HepG2 (cell line): Measurements from ENCODE around the gene NUP93. TPM values are rescaled to one million over a fixed set of nuclear protein-coding genes. Genes with fewer than 3 reads are reported as not detected.

Source experiments
- ATAC-seq: fragments of 200-7000 bp; cut with Tn5 transposase; 3 replicates; pipeline ENCODE4 v1.9.1; 2020; ENCODE audit warnings: mild to moderate bottlenecking, moderate library complexity
- BruUV-seq: library from RNA; stranded (reverse); fragments of 400-500 nt; replicated peaks from 2 replicates; lab custom pipeline; 2021; lab: Mats Ljungman, UMichigan
- CTCF ChIA-PET: fragments of 300-600 bp; formaldehyde crosslinking; extraction: SDS; loops from one replicate; lab custom pipeline; 2021; ENCODE audit warnings: low total read pairs, inconsistent platforms, low intra/inter-chr PET ratio; lab: Yijun Ruan, JAX
- POLR2A ChIA-PET: fragments of 350-600 bp; sonication (Branson Sonifier 250); formaldehyde crosslinking; loops from one replicate; lab custom pipeline; 2020; ENCODE audit warnings: antibody characterized with exemption, inconsistent platforms; lab: Yijun Ruan, JAX
- DNase-seq: peaks from one replicate; pipeline ENCODE4 v3.0.0-alpha.2; 2015; ENCODE audit warnings: low spot score
- FAIRE-seq: peaks from 3 replicates; lab custom pipeline; 2011; peaks lifted over from hg19 to GRCh38; lab: Jason Lieb, UNC
- H2AFZ ChIP-seq: one replicate; pipeline ENCODE4 v1.6.1; 2011; ENCODE audit warnings: low read length, inconsistent platforms
- H3K27ac ChIP-seq: fragments of 300-600 bp; 3 replicates; pipeline ENCODE4 v1.8.0; 2011; ENCODE audit warnings: mixed run types, mild to moderate bottlenecking, mixed read lengths, low read length, inconsistent platforms; ENCODE audit not compliant: insufficient read depth; ENCODE audit errors: extremely low read length
- H3K27me3 ChIP-seq, 2 experiments: fragments of 200-600 bp in 1 of 2; 2 replicates in 1 of 2; 3 replicates in 1 of 2; pipeline versions ENCODE4 v1.6.0 to v1.8.0; 2011; ENCODE audit warnings: low read length in 2 of 2, mild to moderate bottlenecking in 2 of 2, moderate library complexity in 2 of 2, inconsistent platforms in 1 of 2; ENCODE audit not compliant: insufficient read depth in 2 of 2, control insufficient read depth in 1 of 2
- H3K36me3 ChIP-seq, 2 experiments: fragments of 200-600 bp in 1 of 2; replicated peaks in 1 of 2; 2 replicates in 1 of 2; 3 replicates in 1 of 2; pipeline versions ENCODE4 v1.5.1 to v1.8.0; 2011; ENCODE audit warnings: low read length in 2 of 2, inconsistent platforms in 1 of 2; ENCODE audit not compliant: insufficient read depth in 2 of 2, control insufficient read depth in 1 of 2
- H3K4me1 ChIP-seq: 2 replicates; pipeline ENCODE4 v1.5.1; 2012; ENCODE audit warnings: low read length, inconsistent platforms; ENCODE audit not compliant: insufficient read depth
- H3K4me2 ChIP-seq: 2 replicates; pipeline ENCODE4 v1.6.0; 2011; ENCODE audit warnings: low read depth, low read length, inconsistent platforms
- H3K4me3 ChIP-seq, 3 experiments: fragments of 200-600 bp in 1 of 3; sonication (generic), shearing (Covaris generic) in 1 of 3; replicated peaks in 1 of 3; 2 replicates each; pipeline ENCODE4 v1.5.1; 2011 to 2016; ENCODE audit warnings: low read length in 3 of 3, inconsistent platforms in 2 of 3, low read depth in 2 of 3, mild to moderate bottlenecking in 2 of 3, control low read depth in 1 of 3, mixed read lengths in 1 of 3; ENCODE audit not compliant: insufficient read depth in 1 of 3
- H3K79me2 ChIP-seq: one replicate; pipeline ENCODE4 v1.6.1; 2011; ENCODE audit warnings: low read length, inconsistent platforms; ENCODE audit not compliant: insufficient read depth
- H3K9ac ChIP-seq: 2 replicates; pipeline ENCODE4 v1.6.0; 2011; ENCODE audit warnings: mild to moderate bottlenecking, low read depth, low read length, inconsistent platforms; ENCODE audit not compliant: insufficient read depth
- H3K9me3 ChIP-seq: 2 replicates; pipeline ENCODE4 v1.5.1; 2012; ENCODE audit warnings: mild to moderate bottlenecking, low read length
- H4K20me1 ChIP-seq: 2 replicates; pipeline ENCODE4 v1.6.0; 2011; ENCODE audit warnings: inconsistent platforms, mild to moderate bottlenecking, low read length, moderate library complexity; ENCODE audit not compliant: insufficient read depth
- CBX2 ChIP-seq, 2 experiments: fragments of 200-600 bp in 1 of 2; sonication (generic); formaldehyde crosslinking in 1 of 2; IDR thresholded peaks; 2 replicates each; pipeline versions ENCODE4 v1.7.0 to v1.8.1; 2018 to 2022; ENCODE audit warnings: low read depth in 2 of 2, low read length in 1 of 2, mild to moderate bottlenecking in 1 of 2, missing genetic modification reagents in 1 of 2
- FOXO1 ChIP-seq: sonication (generic); formaldehyde crosslinking; IDR thresholded peaks from 2 replicates; pipeline ENCODE4 v1.4.0; 2020; ENCODE audit warnings: missing genetic modification reagents
- JUN ChIP-seq: sonication (generic); formaldehyde crosslinking; IDR thresholded peaks from 2 replicates; pipeline ENCODE4 v1.4.0; 2020; ENCODE audit warnings: mild to moderate bottlenecking, missing genetic modification reagents
- RORA ChIP-seq: sonication (generic); formaldehyde crosslinking; IDR thresholded peaks from 2 replicates; pipeline ENCODE4 v1.5.0; 2020; ENCODE audit warnings: mild to moderate bottlenecking, missing genetic modification reagents, moderate library complexity
- SALL1 ChIP-seq: sonication (generic); formaldehyde crosslinking; IDR thresholded peaks from 2 replicates; pipeline ENCODE4 v1.8.0; 2022; ENCODE audit warnings: mild to moderate bottlenecking, missing genetic modification reagents
- ZKSCAN8 ChIP-seq: IDR thresholded peaks from 2 replicates; pipeline ENCODE4 v1.6.1; 2016; ENCODE audit warnings: borderline replicate concordance, missing genetic modification reagents, missing compliant biosample characterization
- ZNF605 ChIP-seq: sonication (generic); formaldehyde crosslinking; IDR thresholded peaks from 2 replicates; pipeline ENCODE4 v1.8.0; 2022; ENCODE audit warnings: mild to moderate bottlenecking, missing genetic modification reagents
- ZNF709 ChIP-seq: sonication (generic); formaldehyde crosslinking; IDR thresholded peaks from 2 replicates; pipeline ENCODE4 v1.5.0; 2020; ENCODE audit warnings: mild to moderate bottlenecking, missing genetic modification reagents
- WGBS: methylation state at CpG from one replicate; pipeline ENCODE4 v1.1.6; 2017; ENCODE audit warnings: low lambda C conversion rate; 5-methylcytosine and 5-hydroxymethylcytosine counted together
- in situ Hi-C: cut with HindIII; loops from 2 replicates; pipeline ENCODE4 v1.10.0; 2017; ENCODE audit warnings: low pct_unique_long_range_greater_than_20kb; ENCODE audit not compliant: extremely low pct_ligation_motif_present
- intact Hi-C: fragments of 100-400 bp; cut with micrococcal nuclease; formaldehyde crosslinking; loops from one replicate; pipeline ENCODE4 v1.10.0; 2022; ENCODE audit not compliant: unreplicated experiment
- polyA plus RNA-seq, 8 experiments: library from polyadenylated mRNA; depleted of rRNA in 3 of 8; stranded (reverse) in 7 of 8; unstranded in 1 of 8; fragments of >200 nt; fragmentation: Illumina TruSeq in 4 of 8; extraction: Trizol in 4 of 8; gene quantifications; 2 replicates each; pipeline versions ENCODE4 v1.2.1 to v1.2.3, GENCODE V29; 2011 to 2016; ENCODE audit warnings: low read depth in 4 of 8, missing spikeins in 1 of 8, mixed read lengths in 1 of 8; ENCODE audit not compliant: insufficient read depth in 1 of 8
- total RNA-seq, 5 experiments: library from RNA; depleted of rRNA; stranded (reverse); fragments of >200 nt; fragmentation: Illumina TruSeq; extraction: Trizol; gene quantifications; 2 replicates each; pipeline ENCODE4 v1.2.3, GENCODE V29; 2016; ENCODE audit warnings: low read depth in 1 of 5
- TF ChIP-seq, protein P1 (sequence below): sonication (generic); formaldehyde crosslinking; IDR thresholded peaks from 2 replicates; pipeline ENCODE4 v1.5.0; 2020; ENCODE audit warnings: mild to moderate bottlenecking, missing genetic modification reagents, borderline replicate concordance
- TF ChIP-seq, protein P2 (sequence below): sonication (generic); formaldehyde crosslinking; IDR thresholded peaks from 2 replicates; pipeline ENCODE4 v1.8.0; 2022; ENCODE audit warnings: mild to moderate bottlenecking, missing genetic modification reagents, borderline replicate concordance
- TF ChIP-seq, protein P3 (sequence below): sonication (generic); formaldehyde crosslinking; IDR thresholded peaks from 2 replicates; pipeline ENCODE4 v1.4.0; 2020; ENCODE audit warnings: missing genetic modification reagents

The NUP93 gene
- total and polyA plus RNA-seq, 2 of the 13 experiments (the other 11 are each of a cell fraction or from before 2014, with no cell fraction given): 58.5 to 140 TPM

DNA sequence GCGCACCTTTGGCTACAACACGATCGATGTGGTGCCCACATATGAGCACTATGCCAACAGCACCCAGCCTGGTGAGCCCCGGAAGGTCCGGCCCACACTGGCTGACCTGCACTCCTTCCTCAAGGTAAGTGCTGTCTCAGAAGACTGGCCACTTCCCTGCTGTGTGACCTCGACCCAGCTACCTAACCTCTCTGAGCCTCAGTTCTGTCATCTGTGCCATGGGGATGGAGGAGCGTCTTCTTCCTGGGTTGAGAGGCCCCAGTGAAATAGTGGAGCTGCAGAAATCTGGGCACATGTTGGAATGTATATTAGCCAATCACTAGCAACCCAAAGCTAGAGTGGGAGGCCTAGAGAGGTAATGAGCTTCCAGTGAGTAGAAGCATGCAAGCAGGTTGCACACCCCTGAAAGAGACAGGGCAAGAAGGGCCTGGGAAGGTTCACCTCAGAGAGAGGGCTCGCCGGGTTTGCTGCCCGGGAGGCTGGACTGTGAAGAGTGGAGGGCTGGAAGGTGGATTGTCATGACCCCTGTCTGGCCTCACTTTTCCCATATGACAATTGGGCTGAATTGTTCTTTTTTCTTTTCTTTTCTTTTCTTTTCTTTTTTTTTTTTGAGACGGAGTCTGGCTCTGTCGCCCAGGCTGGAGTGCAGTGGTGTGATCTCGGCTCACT lies 135.6 kb downstream of the NUP93 start (continued):
- TF ChIP-seq, protein P1, sequence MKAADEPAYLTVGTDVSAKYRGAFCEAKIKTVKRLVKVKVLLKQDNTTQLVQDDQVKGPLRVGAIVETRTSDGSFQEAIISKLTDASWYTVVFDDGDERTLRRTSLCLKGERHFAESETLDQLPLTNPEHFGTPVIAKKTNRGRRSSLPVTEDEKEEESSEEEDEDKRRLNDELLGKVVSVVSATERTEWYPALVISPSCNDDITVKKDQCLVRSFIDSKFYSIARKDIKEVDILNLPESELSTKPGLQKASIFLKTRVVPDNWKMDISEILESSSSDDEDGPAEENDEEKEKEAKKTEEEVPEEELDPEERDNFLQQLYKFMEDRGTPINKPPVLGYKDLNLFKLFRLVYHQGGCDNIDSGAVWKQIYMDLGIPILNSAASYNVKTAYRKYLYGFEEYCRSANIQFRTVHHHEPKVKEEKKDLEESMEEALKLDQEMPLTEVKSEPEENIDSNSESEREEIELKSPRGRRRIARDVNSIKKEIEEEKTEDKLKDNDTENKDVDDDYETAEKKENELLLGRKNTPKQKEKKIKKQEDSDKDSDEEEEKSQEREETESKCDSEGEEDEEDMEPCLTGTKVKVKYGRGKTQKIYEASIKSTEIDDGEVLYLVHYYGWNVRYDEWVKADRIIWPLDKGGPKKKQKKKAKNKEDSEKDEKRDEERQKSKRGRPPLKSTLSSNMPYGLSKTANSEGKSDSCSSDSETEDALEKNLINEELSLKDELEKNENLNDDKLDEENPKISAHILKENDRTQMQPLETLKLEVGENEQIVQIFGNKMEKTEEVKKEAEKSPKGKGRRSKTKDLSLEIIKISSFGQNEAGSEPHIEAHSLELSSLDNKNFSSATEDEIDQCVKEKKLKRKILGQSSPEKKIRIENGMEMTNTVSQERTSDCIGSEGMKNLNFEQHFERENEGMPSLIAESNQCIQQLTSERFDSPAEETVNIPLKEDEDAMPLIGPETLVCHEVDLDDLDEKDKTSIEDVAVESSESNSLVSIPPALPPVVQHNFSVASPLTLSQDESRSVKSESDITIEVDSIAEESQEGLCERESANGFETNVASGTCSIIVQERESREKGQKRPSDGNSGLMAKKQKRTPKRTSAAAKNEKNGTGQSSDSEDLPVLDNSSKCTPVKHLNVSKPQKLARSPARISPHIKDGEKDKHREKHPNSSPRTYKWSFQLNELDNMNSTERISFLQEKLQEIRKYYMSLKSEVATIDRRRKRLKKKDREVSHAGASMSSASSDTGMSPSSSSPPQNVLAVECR: no peak
- TF ChIP-seq FOXO1: no peak

DNA sequence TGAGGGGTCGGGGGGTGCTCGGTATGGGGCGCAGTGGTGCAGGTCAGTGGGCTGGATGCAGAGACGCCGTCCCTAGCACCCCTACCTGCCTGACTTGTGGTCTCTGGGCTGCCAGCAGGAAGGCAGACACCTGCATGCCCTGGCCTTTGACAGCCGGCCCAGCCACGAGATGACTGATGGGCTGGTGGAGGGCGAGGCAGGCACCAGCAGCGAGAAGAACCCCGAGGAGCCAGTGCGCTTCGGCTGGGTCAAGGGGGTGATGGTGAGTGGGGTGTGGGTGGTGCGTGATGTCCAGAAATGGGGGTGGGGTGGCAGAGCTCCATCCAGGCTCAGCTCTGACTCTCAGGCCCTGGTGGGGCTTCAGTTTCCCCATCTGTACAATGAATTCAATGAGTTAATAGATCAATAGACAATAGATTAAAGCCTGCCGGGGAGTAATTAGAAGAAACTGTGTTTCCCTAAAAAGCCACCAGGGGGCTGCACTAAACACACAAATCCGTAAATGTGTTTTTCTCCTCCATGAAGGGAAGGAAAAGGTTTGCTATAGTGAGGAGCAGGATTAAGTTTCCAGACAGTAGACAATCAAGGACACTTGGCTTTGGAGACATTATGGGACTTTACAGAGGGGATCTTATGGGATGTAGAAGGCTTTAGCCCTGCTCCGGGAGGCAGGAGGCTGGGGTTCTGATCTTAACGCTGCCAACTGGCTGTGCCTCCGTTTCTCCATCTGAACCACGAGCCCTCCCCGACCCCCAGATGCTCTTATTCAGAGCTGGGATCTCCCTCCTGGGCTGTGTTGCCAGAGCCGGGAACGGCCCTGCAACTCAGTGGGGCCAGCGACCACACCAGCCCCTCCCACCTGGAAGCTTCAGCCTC lies 137.3 kb downstream of the NUP93 start:
- no peaks in the 10 kb centered on the region for H3K27me3 ChIP-seq
- POLR2A ChIA-PET: interaction anchor here (1.0 to 1.6 kb wide), 3 partner anchors 53 to 78 kb away, joined by 3 to 7 read pairs (median 3); partner anchors contain the start of gene HERPUD1
- peaks cover 56% of the 10 kb centered on the region for H3K4me1 ChIP-seq
- no peaks in the 10 kb centered on the region for H3K9me3 ChIP-seq
- H3K27ac ChIP-seq: no peak overlapping the region
- H3K79me2 ChIP-seq: no peaks in the 10 kb centered on the region
- H3K4me2 ChIP-seq: peak overlapping the region; percentile 64
- DNase-seq (peak; percentile 70), FAIRE-seq (peak; percentile 89), ATAC-seq (peak; percentile 6; the same call in 1 of the 3 replicates)
- peak overlapping the region in 2 of 3 experiments; percentile 29 to 50; a peak in 4 of 6 replicates for H3K4me3 ChIP-seq
- no peaks in the 10 kb centered on the region for H4K20me1 ChIP-seq
- in situ Hi-C loops: loop anchor here (5.0 kb wide), 2 partner anchors 75 to 85 kb away; no protein-coding TSS in a partner anchor
- no peaks in the 10 kb centered on the region for H3K36me3 ChIP-seq
- BruUV-seq: no TSS peak
- peak overlapping the region; percentile 19; the same call in 1 of the 2 replicates for H3K9ac ChIP-seq
- intact Hi-C loops: loop anchor here (1.0 to 10.0 kb wide), 3 partner anchors 84 to 262 kb away; partner anchors contain the start of gene MT2A
- WGBS: 35% methylated on average over 13 of the region's 23 CpGs
- CTCF ChIA-PET: interaction anchor here (1.2 to 2.4 kb wide), 3 partner anchors 10 to 84 kb away, joined by 6 to 20 read pairs (median 10); no protein-coding TSS in a partner anchor
- no peak overlapping the region for H2AFZ ChIP-seq
- TF ChIP-seq, protein P2, sequence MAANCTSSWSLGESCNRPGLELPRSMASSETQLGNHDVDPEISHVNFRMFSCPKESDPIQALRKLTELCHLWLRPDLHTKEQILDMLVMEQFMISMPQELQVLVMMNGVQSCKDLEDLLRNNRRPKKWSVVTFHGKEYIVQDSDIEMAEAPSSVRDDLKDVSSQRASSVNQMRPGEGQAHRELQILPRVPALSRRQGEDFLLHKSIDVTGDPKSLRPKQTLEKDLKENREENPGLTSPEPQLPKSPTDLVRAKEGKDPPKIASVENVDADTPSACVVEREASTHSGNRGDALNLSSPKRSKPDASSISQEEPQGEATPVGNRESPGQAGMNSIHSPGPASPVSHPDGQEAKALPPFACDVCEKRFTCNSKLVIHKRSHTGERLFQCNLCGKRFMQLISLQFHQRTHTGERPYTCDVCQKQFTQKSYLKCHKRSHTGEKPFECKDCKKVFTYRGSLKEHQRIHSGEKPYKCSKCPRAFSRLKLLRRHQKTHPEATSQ (CRISPR knock-in tag): no peak
- TF ChIP-seq ZKSCAN8 (CRISPR knock-in tag) (no peak), ZNF605 (CRISPR knock-in tag) (peak; percentile 30; the same call in 1 of the 2 replicates), RORA (no peak), JUN (CRISPR knock-in tag) (no peak), CBX2 (IDR thresholded peaks at IDR 0.05; ENCODE audit: low read depth, low read length) (no peak), CBX2 (CRISPR knock-in tag; IDR thresholded peaks at IDR 0.05; ENCODE audit: low read depth) (no peak), ZNF709 (0 out of 2 replicates have a peak, but pooled peaks have one; percentile 19), SALL1 (CRISPR knock-in tag) (no peak)
- TF ChIP-seq, protein P3, sequence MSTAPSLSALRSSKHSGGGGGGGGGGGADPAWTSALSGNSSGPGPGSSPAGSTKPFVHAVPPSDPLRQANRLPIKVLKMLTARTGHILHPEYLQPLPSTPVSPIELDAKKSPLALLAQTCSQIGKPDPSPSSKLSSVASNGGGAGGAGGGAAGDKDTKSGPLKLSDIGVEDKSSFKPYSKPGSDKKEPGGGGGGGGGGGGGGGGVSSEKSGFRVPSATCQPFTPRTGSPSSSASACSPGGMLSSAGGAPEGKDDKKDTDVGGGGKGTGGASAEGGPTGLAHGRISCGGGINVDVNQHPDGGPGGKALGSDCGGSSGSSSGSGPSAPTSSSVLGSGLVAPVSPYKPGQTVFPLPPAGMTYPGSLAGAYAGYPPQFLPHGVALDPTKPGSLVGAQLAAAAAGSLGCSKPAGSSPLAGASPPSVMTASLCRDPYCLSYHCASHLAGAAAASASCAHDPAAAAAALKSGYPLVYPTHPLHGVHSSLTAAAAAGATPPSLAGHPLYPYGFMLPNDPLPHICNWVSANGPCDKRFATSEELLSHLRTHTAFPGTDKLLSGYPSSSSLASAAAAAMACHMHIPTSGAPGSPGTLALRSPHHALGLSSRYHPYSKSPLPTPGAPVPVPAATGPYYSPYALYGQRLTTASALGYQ (CRISPR knock-in tag): 0 out of 2 replicates have a peak, but pooled peaks have one; percentile 24
